HAP-1 (cell line): ENCODE results near the gene ART3.

Experiments used
- DNase-seq, 2 experiments: peaks; one replicate each; pipeline ENCODE4 v3.0.0-alpha.2; 2016 to 2020; ENCODE audit warnings: low spot score in 2 of 2
- H3K27me3 ChIP-seq: fragments of 250-450 bp; sonication (Bioruptor Pico); 2 replicates; pipeline ENCODE4 v1.5.1; 2020; ENCODE audit warnings: low read depth, mild to moderate bottlenecking, moderate library complexity
- H3K36me3 ChIP-seq: fragments of 250-450 bp; sonication (Bioruptor Pico); replicated peaks from 2 replicates; pipeline ENCODE4 v1.5.1; 2020; ENCODE audit warnings: mild to moderate bottlenecking
- H3K4me1 ChIP-seq: fragments of 250-450 bp; sonication (Bioruptor Pico); 2 replicates; pipeline ENCODE4 v1.5.1; 2020; ENCODE audit warnings: mild to moderate bottlenecking
- H3K4me3 ChIP-seq: fragments of 250-450 bp; sonication (Bioruptor Pico); 2 replicates; pipeline ENCODE4 v1.5.1; 2020; ENCODE audit warnings: mild to moderate bottlenecking, moderate library complexity
- H3K9me3 ChIP-seq: fragments of 250-450 bp; sonication (Bioruptor Pico); 2 replicates; pipeline ENCODE4 v1.5.1; 2020; ENCODE audit warnings: mild to moderate bottlenecking, moderate library complexity
- in situ Hi-C: fragments of 300-500 bp; cut with MboI; formaldehyde crosslinking; loops from 3 replicates; pipeline ENCODE4 v1.14.3; 2020; ENCODE audit warnings: low sequenced_read_pairs, inconsistent platforms, mixed read lengths

ART3 gene

GRCh38 chr4:76087007-76087769 lies 12.7 kb downstream of the ART3 start:
- DNase-seq: peak; percentile 78 to 84
- Histone ChIP-seq H3K27me3 (peaks cover 2% of the 10 kb centered on the region; the same call in 1 of the 2 replicates), H3K9me3 (no peaks in the 10 kb centered on the region), H3K36me3 (no peaks in the 10 kb centered on the region), H3K4me3 (no peak overlapping the region), H3K4me1 (no peaks in the 10 kb centered on the region)
- in situ Hi-C loops: no loop called here

GRCh38 chr4:76088719-76089118 lies 14.2 kb downstream of the ART3 start:
- H3K9me3 ChIP-seq: no peaks in the 10 kb centered on the region
- in situ Hi-C loops: no loop called here

GRCh38 chr4:76090241-76090691 lies 15.8 kb downstream of the ART3 start:
- Histone ChIP-seq H3K27me3 (peaks cover 2% of the 10 kb centered on the region; the same call in 1 of the 2 replicates), H3K9me3 (no peaks in the 10 kb centered on the region), H3K36me3 (no peaks in the 10 kb centered on the region), H3K4me3 (no peak overlapping the region), H3K4me1 (no peaks in the 10 kb centered on the region)
- DNase-seq: no peak
- in situ Hi-C loops: no loop called here

More at GRCh38 chr4:76088719-76089118, 14.2 kb downstream of the ART3 start:
- DNase-seq: no peak
- Histone ChIP-seq H3K27me3 (peaks cover 2% of the 10 kb centered on the region; the same call in 1 of the 2 replicates), H3K36me3 (no peaks in the 10 kb centered on the region), H3K4me1 (no peaks in the 10 kb centered on the region), H3K4me3 (no peak overlapping the region)

GRCh38 chr4:76091052-76091451 lies 16.5 kb downstream of the ART3 start:
- no peaks in the 10 kb centered on the region for H3K9me3 ChIP-seq
- DNase-seq: no peak
- no peaks in the 10 kb centered on the region for H3K36me3 ChIP-seq
- H3K4me3 ChIP-seq: no peak overlapping the region
- peaks cover 2% of the 10 kb centered on the region; the same call in 1 of the 2 replicates for H3K27me3 ChIP-seq
- no peaks in the 10 kb centered on the region for H3K4me1 ChIP-seq
- in situ Hi-C loops: no loop called here

- H3K9me3 ChIP-seq: no peaks in the 10 kb centered on the region
- H3K36me3 ChIP-seq: no peaks in the 10 kb centered on the region
- peaks cover 2% of the 10 kb centered on the region; the same call in 1 of the 2 replicates for H3K27me3 ChIP-seq
- no peak for DNase-seq
- H3K4me3 ChIP-seq: no peak overlapping the region
- in situ Hi-C loops: no loop called here
- no peaks in the 10 kb centered on the region for H3K4me1 ChIP-seq
These were observed 21.1 kb downstream of the ART3 start for GRCh38 chr4:76095568-76095967.

GRCh38 chr4:76096076-76096475 lies 21.6 kb downstream of the ART3 start:
- Histone ChIP-seq H3K9me3 (no peaks in the 10 kb centered on the region), H3K36me3 (no peaks in the 10 kb centered on the region), H3K4me3 (no peak overlapping the region), H3K4me1 (no peaks in the 10 kb centered on the region), H3K27me3 (peaks cover 2% of the 10 kb centered on the region; the same call in 1 of the 2 replicates)
- DNase-seq: no peak
- in situ Hi-C loops: no loop called here

- in situ Hi-C loops: no loop called here
These were observed 31.1 kb downstream of the ART3 start for GRCh38 chr4:76105652-76106051.

GRCh38 chr4:76106442-76106841 lies 31.9 kb downstream of the ART3 start:
- in situ Hi-C loops: no loop called here
- Histone ChIP-seq H3K27me3 (no peaks in the 10 kb centered on the region; the same call in 1 of the 2 replicates), H3K36me3 (no peaks in the 10 kb centered on the region), H3K4me1 (no peaks in the 10 kb centered on the region), H3K4me3 (no peak overlapping the region), H3K9me3 (no peaks in the 10 kb centered on the region)
- no peak for DNase-seq

More at GRCh38 chr4:76105652-76106051, 31.1 kb downstream of the ART3 start:
- Histone ChIP-seq H3K27me3 (no peaks in the 10 kb centered on the region; the same call in 1 of the 2 replicates), H3K36me3 (no peaks in the 10 kb centered on the region), H3K4me1 (no peaks in the 10 kb centered on the region), H3K4me3 (no peak overlapping the region), H3K9me3 (no peaks in the 10 kb centered on the region)
- no peak for DNase-seq

- Histone ChIP-seq H3K27me3 (no peaks in the 10 kb centered on the region), H3K4me1 (no peaks in the 10 kb centered on the region), H3K9me3 (no peaks in the 10 kb centered on the region), H3K36me3 (no peaks in the 10 kb centered on the region; the same call in 1 of the 2 replicates), H3K4me3 (no peak overlapping the region)
- in situ Hi-C loops: no loop called here
- DNase-seq: peak in 1 of 2 experiments; percentile 11
These were observed 34.1 kb downstream of the ART3 start for GRCh38 chr4:76108467-76109181.

GRCh38 chr4:76116821-76117220 lies 42.3 kb downstream of the ART3 start:
- no peak for DNase-seq
- H3K4me3 ChIP-seq: no peak overlapping the region
- no peaks in the 10 kb centered on the region for H3K27me3 ChIP-seq
- no peaks in the 10 kb centered on the region for H3K4me1 ChIP-seq
- H3K9me3 ChIP-seq: no peaks in the 10 kb centered on the region
- peaks cover 53% of the 10 kb centered on the region for H3K36me3 ChIP-seq
- in situ Hi-C loops: no loop called here

GRCh38 chr4:76117536-76117935 lies 43.0 kb downstream of the ART3 start:
- in situ Hi-C loops: no loop called here

GRCh38 chr4:76120199-76120598 lies 45.7 kb downstream of the ART3 start:
- H3K27me3 ChIP-seq: no peaks in the 10 kb centered on the region
- no peak for DNase-seq
- H3K4me1 ChIP-seq: no peaks in the 10 kb centered on the region
- no peak overlapping the region for H3K4me3 ChIP-seq
- in situ Hi-C loops: no loop called here
- H3K36me3 ChIP-seq: peaks cover 69% of the 10 kb centered on the region
- no peaks in the 10 kb centered on the region for H3K9me3 ChIP-seq

More at GRCh38 chr4:76117536-76117935, 43.0 kb downstream of the ART3 start:
- H3K4me1 ChIP-seq: no peaks in the 10 kb centered on the region
- H3K4me3 ChIP-seq: no peak overlapping the region
- H3K36me3 ChIP-seq: peaks cover 60% of the 10 kb centered on the region
- DNase-seq: no peak
- H3K9me3 ChIP-seq: no peaks in the 10 kb centered on the region
- H3K27me3 ChIP-seq: no peaks in the 10 kb centered on the region

- peaks cover 48% of the 10 kb centered on the region for H3K36me3 ChIP-seq
- H3K9me3 ChIP-seq: no peaks in the 10 kb centered on the region
- DNase-seq: no peak
- no peaks in the 10 kb centered on the region for H3K4me1 ChIP-seq
- H3K4me3 ChIP-seq: no peak overlapping the region
- no peaks in the 10 kb centered on the region for H3K27me3 ChIP-seq
- in situ Hi-C loops: no loop called here
These were observed 51.3 kb downstream of the ART3 start for GRCh38 chr4:76125816-76126215.

- DNase-seq: no peak
- Histone ChIP-seq H3K27me3 (no peaks in the 10 kb centered on the region), H3K9me3 (no peaks in the 10 kb centered on the region), H3K4me3 (no peak overlapping the region), H3K4me1 (no peaks in the 10 kb centered on the region), H3K36me3 (peaks cover 33% of the 10 kb centered on the region)
- in situ Hi-C loops: no loop called here
These were observed 53.2 kb downstream of the ART3 start for GRCh38 chr4:76127754-76128153.
